Dermis blood vessel endothelial cell (primary cell): Measurements from ENCODE around the gene MRPL43. TPM values are rescaled to one million over a fixed set of nuclear protein-coding genes. Genes with fewer than 3 reads are reported as not detected.
"Not testable (repeated sequence)": the region's sequence is repeated elsewhere in the genome, so short reads cannot be mapped to it uniquely, and the experiment has no call there.

Experiments used
- DNase-seq: peaks from one replicate; pipeline ENCODE4 v3.0.0; 2010
- total RNA-seq: library from RNA; depleted of rRNA; stranded (reverse); fragments of >200 nt; gene quantifications from 2 replicates; pipeline ENCODE4 v1.2.3, GENCODE V29; 2014

MRPL43 gene
- total RNA-seq, 1 donor from 2014 or later = 50.4 TPM

GRCh38 chr10:100981178-100981772 is 6.0 kb downstream of the MRPL43 start:
- DNase-seq = no peak

- DNase-seq = no peak
These were observed 6.6 kb downstream of the MRPL43 start for GRCh38 chr10:100980711-100981110.

GRCh38 chr10:100980311-100980710 is 7.0 kb downstream of the MRPL43 start:
- DNase-seq = no peak

- no peak for DNase-seq
These were observed 7.5 kb downstream of the MRPL43 start for GRCh38 chr10:100979791-100980272.

- no peak for DNase-seq
These were observed 8.4 kb downstream of the MRPL43 start for GRCh38 chr10:100978901-100979195.

GRCh38 chr10:100978121-100978900 is 9.0 kb downstream of the MRPL43 start:
- DNase-seq = no peak

GRCh38 chr10:100977436-100977835 is 9.9 kb downstream of the MRPL43 start:
- no peak for DNase-seq

- DNase-seq = no peak
These were observed 10.4 kb downstream of the MRPL43 start for GRCh38 chr10:100976906-100977305.

GRCh38 chr10:100975397-100975796 is 11.9 kb downstream of the MRPL43 start:
- not testable (repeated sequence) for DNase-seq

- no peak for DNase-seq
These were observed 14.3 kb downstream of the MRPL43 start for GRCh38 chr10:100972904-100973535.

GRCh38 chr10:100972115-100972903 is 15.0 kb downstream of the MRPL43 start:
- DNase-seq = no peak

GRCh38 chr10:100970914-100971811 is 16.1 kb downstream of the MRPL43 start:
- DNase-seq = no peak

GRCh38 chr10:100970076-100970913 is 17.0 kb downstream of the MRPL43 start:
- no peak for DNase-seq

- DNase-seq = peak; percentile 58
These were observed 17.9 kb downstream of the MRPL43 start, which contains the start of gene SEMA4G for GRCh38 chr10:100969187-100970075. Gene SEMA4G, plus strand, starts transcription at chr10:100969504. Its CDS starts 3,409 bp downstream, at chr10:100972913.

- DNase-seq = no peak
These were observed 18.5 kb downstream of the MRPL43 start for GRCh38 chr10:100968863-100969186.

GRCh38 chr10:100968062-100968736 is 19.1 kb downstream of the MRPL43 start:
- no peak for DNase-seq

- no peak for DNase-seq
These were observed 20.0 kb downstream of the MRPL43 start for GRCh38 chr10:100967332-100967731.

- no peak for DNase-seq
These were observed 20.4 kb downstream of the MRPL43 start for GRCh38 chr10:100966887-100967286.

- no peak for DNase-seq
These were observed 21.5 kb downstream of the MRPL43 start for GRCh38 chr10:100965820-100966219.
